ENCODE data around the gene NKTR. TPM values are rescaled to one million over a fixed set of nuclear protein-coding genes. Genes with fewer than 3 reads are reported as not detected.
A peak's percentile ranks its signal among the peaks of the same experiment; 100 is the strongest.

Gene NKTR
- total RNA-seq, 1 donor from 2014 or later: 70.3 TPM

- no peak overlapping the region for H3K4me2 ChIP-seq (ENCODE audit: low read length)
- no peaks in the 10 kb centered on the region for H4K20me1 ChIP-seq (ENCODE audit: insufficient read depth, low read length)
- Mint-ChIP-seq H3K4me3 (ENCODE audit: unreplicated experiment) (no peak overlapping the region), H3K36me3 (ENCODE audit: low read depth, unreplicated experiment) (peaks cover 3% of the 10 kb centered on the region), H3K27ac (ENCODE audit: unreplicated experiment) (no peak overlapping the region), H3K4me1 (ENCODE audit: low read depth, unreplicated experiment) (peaks cover 16% of the 10 kb centered on the region), H3K9me3 (ENCODE audit: unreplicated experiment) (peaks cover 7% of the 10 kb centered on the region), H3K27me3 (ENCODE audit: low read depth, unreplicated experiment) (peaks cover 7% of the 10 kb centered on the region)
- peaks cover 15% of the 10 kb centered on the region for H3K27me3 ChIP-seq (ENCODE audit: insufficient read depth, low read length)
- no peaks in the 10 kb centered on the region for H3K79me2 ChIP-seq (ENCODE audit: insufficient read depth, low read length)
- H3K27ac ChIP-seq (ENCODE audit: low read depth, low read length): no peak overlapping the region
- DNase-seq (ENCODE audit: low read depth) (no peak), FAIRE-seq (no peak)
- no peak overlapping the region for H2AFZ ChIP-seq (ENCODE audit: low read depth, low read length)
- no peak overlapping the region for H3K4me3 ChIP-seq (ENCODE audit: insufficient read depth, low read depth, low read length)
- no peaks in the 10 kb centered on the region for H3K36me3 ChIP-seq (ENCODE audit: insufficient read depth, low read length)
- peaks cover 14% of the 10 kb centered on the region for H3K4me1 ChIP-seq (ENCODE audit: insufficient read depth, low read length)
- no peak overlapping the region for H3K9ac ChIP-seq (ENCODE audit: low read length)
- TF ChIP-seq EZH2 (IDR thresholded peaks at IDR 0.05; ENCODE audit: insufficient read depth, low read length): no peak
- TF ChIP-seq CTCF (IDR thresholded peaks at IDR 0.05; ENCODE audit: insufficient read depth, low read depth, low read length): no peak
- H3K9me3 ChIP-seq (ENCODE audit: insufficient read depth, low read depth, low read length): peaks cover 4% of the 10 kb centered on the region
Measured at GRCh38 chr3:42682301-42683070, 82.0 kb downstream of the NKTR start.

- Mint-ChIP-seq H3K4me1 (ENCODE audit: low read depth, unreplicated experiment) (peaks cover 16% of the 10 kb centered on the region), H3K4me3 (ENCODE audit: unreplicated experiment) (no peak overlapping the region), H3K36me3 (ENCODE audit: low read depth, unreplicated experiment) (peaks cover 3% of the 10 kb centered on the region), H3K27ac (ENCODE audit: unreplicated experiment) (peak overlapping the region; percentile 83), H3K9me3 (ENCODE audit: unreplicated experiment) (peaks cover 5% of the 10 kb centered on the region), H3K27me3 (ENCODE audit: low read depth, unreplicated experiment) (peaks cover 8% of the 10 kb centered on the region)
- DNase-seq (ENCODE audit: low read depth) (peak; percentile 92), FAIRE-seq (peak; percentile 9)
- Histone ChIP-seq H3K36me3 (ENCODE audit: insufficient read depth, low read length) (no peaks in the 10 kb centered on the region), H4K20me1 (ENCODE audit: insufficient read depth, low read length) (no peaks in the 10 kb centered on the region), H3K4me2 (ENCODE audit: low read length) (peak overlapping the region; percentile 61), H3K79me2 (ENCODE audit: insufficient read depth, low read length) (no peaks in the 10 kb centered on the region), H3K27ac (ENCODE audit: low read depth, low read length) (no peak overlapping the region), H3K4me3 (ENCODE audit: insufficient read depth, low read depth, low read length) (no peak overlapping the region), H3K9ac (ENCODE audit: low read length) (no peak overlapping the region), H3K9me3 (ENCODE audit: insufficient read depth, low read depth, low read length) (peaks cover 4% of the 10 kb centered on the region), H3K4me1 (ENCODE audit: insufficient read depth, low read length) (peaks cover 14% of the 10 kb centered on the region), H3K27me3 (ENCODE audit: insufficient read depth, low read length) (peaks cover 15% of the 10 kb centered on the region), H2AFZ (ENCODE audit: low read depth, low read length) (no peak overlapping the region)
- TF ChIP-seq CTCF (IDR thresholded peaks at IDR 0.05; ENCODE audit: insufficient read depth, low read depth, low read length) (no peak), EZH2 (IDR thresholded peaks at IDR 0.05; ENCODE audit: insufficient read depth, low read length) (no peak)
Measured at GRCh38 chr3:42683875-42684598, 83.6 kb downstream of the NKTR start.
